ENCODE results near the gene ARHGAP35. TPM values are rescaled to one million over a fixed set of nuclear protein-coding genes. Genes with fewer than 3 reads are reported as not detected.

Gene ARHGAP35
- total RNA-seq: 10 to 100 TPM; 22.8 to 24.7 TPM

GRCh38 chr19:46860846-46861690, at the start of gene ARHGAP35:
ARHGAP35 (plus strand) TSS chr19:46860997; CDS start chr19:46918676, 57,679 bp downstream.
- H3K27me3 ChIP-seq: no peaks in the 10 kb centered on the region
- WGBS, 2 donors: 0 to 2% methylated on average over 12 to 55 of the region's 91 CpGs
- peak; percentile 65 for ATAC-seq
- intact Hi-C loops (cut with DNase I): no loop called here
- H3K4me3 ChIP-seq: peak within 1 kb of the TSS; percentile 49 to 73
- no peaks in the 10 kb centered on the region for H3K36me3 ChIP-seq (replicated peaks in 1 of 2; ENCODE audit: insufficient read depth in 1 of 2, low read depth in 2 of 2)
- H3K4me1 ChIP-seq: peaks cover 61% of the 10 kb centered on the region
- H3K9me3 ChIP-seq: no peaks in the 10 kb centered on the region
- no peak for TF ChIP-seq POLR2A (IDR thresholded peaks at IDR 0.05)
- TF ChIP-seq CTCF (IDR thresholded peaks at IDR 0.05): no peak
- H3K27ac ChIP-seq: peak within 1 kb of the TSS; percentile 96 to 100 (median 98)
- peak; percentile 22 to 40 (median 32) for DNase-seq

- H3K9me3 ChIP-seq: no peaks in the 10 kb centered on the region
- H3K27me3 ChIP-seq: no peaks in the 10 kb centered on the region
- intact Hi-C loops (cut with DNase I): no loop called here
- no peak for TF ChIP-seq POLR2A (IDR thresholded peaks at IDR 0.05)
- no peak for TF ChIP-seq CTCF (IDR thresholded peaks at IDR 0.05)
- no peak overlapping the region for H3K4me3 ChIP-seq
- no peak for ATAC-seq
- no peaks in the 10 kb centered on the region for H3K36me3 ChIP-seq (replicated peaks in 1 of 2; ENCODE audit: insufficient read depth in 1 of 2, low read depth in 2 of 2)
- H3K4me1 ChIP-seq: peaks cover 4% of the 10 kb centered on the region
- DNase-seq: peak in 1 of 4 donors; percentile 21
- H3K27ac ChIP-seq: no peak overlapping the region
- WGBS, 2 donors: 66 to 78% methylated on average over 23 to 24 of the region's 24 CpGs
Measured at GRCh38 chr19:46812977-46813838, 47.6 kb upstream of the ARHGAP35 start.

- Histone ChIP-seq H3K27ac (no peak overlapping the region), H3K27me3 (no peaks in the 10 kb centered on the region), H3K9me3 (no peaks in the 10 kb centered on the region), H3K4me1 (peaks cover 4% of the 10 kb centered on the region), H3K4me3 (no peak overlapping the region), H3K36me3 (replicated peaks in 1 of 2; ENCODE audit: insufficient read depth in 1 of 2, low read depth in 2 of 2) (no peaks in the 10 kb centered on the region)
- DNase-seq (peak; percentile 57 to 83 (median 72)), ATAC-seq (peak; percentile 83)
- 14 to 29% methylated on average over 7 of the region's 7 CpGs for WGBS, 2 donors
- no peak for TF ChIP-seq CTCF (IDR thresholded peaks at IDR 0.05)
- no peak for TF ChIP-seq POLR2A (IDR thresholded peaks at IDR 0.05)
- intact Hi-C loops (cut with DNase I): no loop called here
Measured at GRCh38 chr19:46813839-46814358, 46.9 kb upstream of the ARHGAP35 start.

- DNase-seq (no peak), ATAC-seq (no peak)
- Histone ChIP-seq H3K27me3 (no peaks in the 10 kb centered on the region), H3K4me1 (peaks cover 4% of the 10 kb centered on the region), H3K36me3 (replicated peaks in 1 of 2; ENCODE audit: insufficient read depth in 1 of 2, low read depth in 2 of 2) (no peaks in the 10 kb centered on the region), H3K9me3 (no peaks in the 10 kb centered on the region), H3K4me3 (no peak overlapping the region), H3K27ac (no peak overlapping the region)
- TF ChIP-seq CTCF (IDR thresholded peaks at IDR 0.05) (no peak), POLR2A (IDR thresholded peaks at IDR 0.05) (no peak)
- intact Hi-C loops (cut with DNase I): no loop called here
- 78 to 82% methylated on average over 16 to 18 of the region's 18 CpGs for WGBS, 2 donors
Measured at GRCh38 chr19:46815833-46816627, 44.8 kb upstream of the ARHGAP35 start.

Measured in body of pancreas (tissue), 4 donors.